HTR-8/SVneo (cell line): Measurements from ENCODE around the gene CDYL2.
"Not testable (repeated sequence)": the region's sequence is repeated elsewhere in the genome, so short reads cannot be mapped to it uniquely, and the experiment has no call there.

Experiments used
- DNase-seq: peaks from one replicate; pipeline ENCODE4 v3.0.0; 2011; ENCODE audit warnings: low spot score, mixed read lengths; ENCODE audit not compliant: insufficient read length
- FAIRE-seq: peaks from 2 replicates; lab custom pipeline; 2011; peaks lifted over from hg19 to GRCh38; lab: Jason Lieb, UNC

CDYL2 gene

GRCh38 chr16:80655751-80656150 is 148.6 kb downstream of the CDYL2 start:
- DNase-seq (no peak), FAIRE-seq (no peak)

- DNase-seq (no peak), FAIRE-seq (no peak)
Observed at GRCh38 chr16:80654094-80654862, 150.1 kb downstream of the CDYL2 start.

GRCh38 chr16:80652441-80652840 is 152.0 kb downstream of the CDYL2 start:
- no peak for FAIRE-seq
- DNase-seq: no peak

GRCh38 chr16:80650281-80650680 is 154.1 kb downstream of the CDYL2 start:
- FAIRE-seq, DNase-seq: not testable (repeated sequence)

GRCh38 chr16:80640316-80640715 is 164.1 kb downstream of the CDYL2 start:
- no peak for DNase-seq
- no peak for FAIRE-seq

- FAIRE-seq (peak; percentile 38), DNase-seq (no peak)
Observed at GRCh38 chr16:80639636-80640035, 164.8 kb downstream of the CDYL2 start.

- FAIRE-seq: no peak
- DNase-seq: no peak
Observed at GRCh38 chr16:80637621-80638020, 166.8 kb downstream of the CDYL2 start.

- DNase-seq (no peak), FAIRE-seq (no peak)
Observed at GRCh38 chr16:80631581-80631980, 172.8 kb downstream of the CDYL2 start.

- no peak for DNase-seq
- FAIRE-seq: no peak
Observed at GRCh38 chr16:80628254-80628653, 176.1 kb downstream of the CDYL2 start.

GRCh38 chr16:80627108-80627507 is 177.3 kb downstream of the CDYL2 start:
- FAIRE-seq (no peak), DNase-seq (no peak)

- DNase-seq (no peak), FAIRE-seq (no peak)
Observed at GRCh38 chr16:80623376-80623775, 181.0 kb downstream of the CDYL2 start.

GRCh38 chr16:80622007-80622406 is 182.4 kb downstream of the CDYL2 start:
- no peak for FAIRE-seq
- DNase-seq: no peak

GRCh38 chr16:80620736-80621605 is 183.4 kb downstream of the CDYL2 start:
- no peak for FAIRE-seq
- DNase-seq: no peak

- peak; percentile 41 for DNase-seq
Observed at GRCh38 chr16:80619824-80620223, 184.6 kb downstream of the CDYL2 start.

GRCh38 chr16:80618862-80619648 is 185.3 kb downstream of the CDYL2 start:
- FAIRE-seq (no peak), DNase-seq (no peak)

More at GRCh38 chr16:80619824-80620223, 184.6 kb downstream of the CDYL2 start:
- no peak for FAIRE-seq

- DNase-seq: no peak
- FAIRE-seq: no peak
Observed at GRCh38 chr16:80616362-80616761, 188.0 kb downstream of the CDYL2 start.

- DNase-seq: peak; percentile 66
- FAIRE-seq: peak; percentile 74
Observed at GRCh38 chr16:80615735-80616134, 188.7 kb downstream of the CDYL2 start.

- DNase-seq: peak; percentile 95
- FAIRE-seq: peak; percentile 98
Observed at GRCh38 chr16:80614908-80615671, 189.3 kb downstream of the CDYL2 start.

- no peak for DNase-seq
- no peak for FAIRE-seq
Observed at GRCh38 chr16:80612461-80613017, 191.9 kb downstream of the CDYL2 start.
